Vagina (tissue), 2 donors: ENCODE results near the gene TMA16. TPM values are rescaled to one million over a fixed set of nuclear protein-coding genes. Genes with fewer than 3 reads are reported as not detected.

ENCODE experiments used
- DNase-seq, 2 donors: peaks; one replicate each; pipeline ENCODE4 v3.0.0-alpha.2; 2017; ENCODE audit errors: extremely low spot score in 2 of 2
- H3K27ac ChIP-seq: fragments of 200-600 bp; sonication (generic); one replicate; pipeline ENCODE4 v1.5.1; 2019
- H3K27me3 ChIP-seq: fragments of 200-600 bp; sonication (generic); one replicate; pipeline ENCODE4 v1.5.1; 2019
- H3K36me3 ChIP-seq, 2 donors: fragments of 200-600 bp; sonication (generic); one replicate each; pipeline ENCODE4 v1.5.1; 2017 to 2019
- H3K4me1 ChIP-seq: fragments of 200-600 bp; sonication (generic); one replicate; pipeline ENCODE4 v1.5.1; 2019
- H3K4me3 ChIP-seq, 2 donors: fragments of 200-600 bp; sonication (generic); 1 replicate in 1 of 2; 2 replicates in 1 of 2; pipeline ENCODE4 v1.5.1; 2016 to 2019
- H3K9me3 ChIP-seq: fragments of 200-600 bp; sonication (generic); one replicate; pipeline ENCODE4 v1.5.1; 2019
- CTCF ChIP-seq, 3 experiments: fragments of 450-650 bp in 2 of 3; fragments of 200-600 bp in 1 of 3; sonication (generic) in 1 of 3; IDR thresholded peaks; one replicate each; pipeline ENCODE4 v1.5.1; 2017 to 2019; ENCODE audit warnings: antibody characterized with exemption in 3 of 3, mild to moderate bottlenecking in 2 of 3, moderate library complexity in 2 of 3
- POLR2A ChIP-seq, 2 donors: fragments of 450-650 bp; IDR thresholded peaks; one replicate each; pipeline ENCODE4 v1.6.1; 2017; ENCODE audit warnings: antibody characterized with exemption in 2 of 2, mild to moderate bottlenecking in 2 of 2, moderate library complexity in 2 of 2
- POLR2AphosphoS5 ChIP-seq, 2 donors: sonication (generic); formaldehyde crosslinking; IDR thresholded peaks; one replicate each; pipeline ENCODE4 v1.9.0; 2017; ENCODE audit warnings: antibody characterized with exemption in 2 of 2, mild to moderate bottlenecking in 2 of 2, low read depth in 1 of 2; ENCODE audit not compliant: insufficient read depth in 1 of 2
- intact Hi-C: fragments of 100-400 bp; cut with DNase I; formaldehyde crosslinking; loops from one replicate; pipeline ENCODE4 v1.15.1; 2023
- total RNA-seq: library from RNA; depleted of rRNA; stranded (reverse); fragments of >200 nt; gene quantifications from one replicate; pipeline ENCODE4 v1.2.3, GENCODE V29; 2016

The TMA16 gene
- total RNA-seq, 1 donor from 2014 or later, result 35.8 TPM

GRCh38 chr4:163562496-163562895 lies 68.0 kb downstream of the TMA16 start:
- no peak overlapping the region for H3K4me3 ChIP-seq
- no peaks in the 10 kb centered on the region for H3K9me3 ChIP-seq
- TF ChIP-seq POLR2A (IDR thresholded peaks at IDR 0.05) (no peak), POLR2AphosphoS5 (IDR thresholded peaks at IDR 0.05; ENCODE audit: insufficient read depth in 1 of 2, low read depth in 1 of 2) (no peak), CTCF (IDR thresholded peaks at IDR 0.05) (no peak)
- H3K27ac ChIP-seq, result no peak overlapping the region
- H3K36me3 ChIP-seq, result no peaks in the 10 kb centered on the region
- no peaks in the 10 kb centered on the region for H3K27me3 ChIP-seq
- H3K4me1 ChIP-seq, result no peaks in the 10 kb centered on the region
- no peak for DNase-seq
- intact Hi-C loops, result no loop called here

DNA sequence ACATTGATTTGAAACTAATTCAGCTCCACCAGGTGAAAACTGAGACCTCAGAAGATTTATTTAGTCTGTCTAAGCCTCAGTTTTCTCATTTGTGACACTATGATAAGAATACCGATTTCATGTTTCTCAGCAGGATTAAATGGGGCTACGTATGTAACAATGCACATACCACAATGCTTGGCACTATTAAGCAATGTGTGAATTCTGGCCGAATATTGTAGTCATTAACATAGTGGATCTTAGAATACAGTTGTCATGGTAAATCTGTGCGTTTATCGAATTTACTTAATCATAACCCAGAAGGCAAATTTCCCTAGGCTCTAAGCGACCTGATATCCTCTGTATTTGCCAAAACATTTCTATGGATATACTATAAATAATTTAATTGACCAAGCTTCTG lies 69.1 kb downstream of the TMA16 start:
- Histone ChIP-seq H3K9me3 (no peaks in the 10 kb centered on the region), H3K27ac (no peak overlapping the region), H3K4me1 (no peaks in the 10 kb centered on the region), H3K4me3 (no peak overlapping the region), H3K36me3 (no peaks in the 10 kb centered on the region), H3K27me3 (no peaks in the 10 kb centered on the region)
- intact Hi-C loops, result no loop called here
- TF ChIP-seq POLR2AphosphoS5 (IDR thresholded peaks at IDR 0.05; ENCODE audit: insufficient read depth in 1 of 2, low read depth in 1 of 2) (no peak), POLR2A (IDR thresholded peaks at IDR 0.05) (no peak), CTCF (IDR thresholded peaks at IDR 0.05) (no peak)
- DNase-seq, result no peak

DNA sequence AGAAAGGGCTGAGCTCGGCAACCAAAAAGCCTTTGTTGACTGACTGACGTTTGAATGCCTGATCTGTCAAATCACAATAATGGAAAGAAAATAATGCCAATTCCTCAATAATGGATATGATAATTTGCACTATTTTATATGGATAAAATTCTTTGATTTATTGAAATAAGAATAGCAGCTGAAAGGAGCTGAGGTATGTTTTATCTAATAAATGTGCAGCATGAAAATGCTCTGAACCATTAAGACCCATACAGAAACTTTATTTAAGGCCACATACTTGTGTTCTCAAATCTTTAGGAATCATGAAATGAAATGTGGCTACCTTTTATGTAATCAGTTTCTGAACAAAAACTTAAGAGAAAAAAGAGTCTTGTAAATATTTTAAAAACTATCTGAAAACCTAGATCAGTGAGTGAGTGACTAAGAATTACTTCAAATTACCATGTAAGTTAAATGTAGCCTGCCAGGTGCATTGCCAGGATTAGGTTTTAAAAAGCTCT lies 69.8 kb downstream of the TMA16 start:
- Histone ChIP-seq H3K27ac (no peak overlapping the region), H3K36me3 (no peaks in the 10 kb centered on the region), H3K27me3 (no peaks in the 10 kb centered on the region), H3K4me1 (no peaks in the 10 kb centered on the region), H3K4me3 (no peak overlapping the region), H3K9me3 (no peaks in the 10 kb centered on the region)
- no peak for TF ChIP-seq POLR2AphosphoS5 (IDR thresholded peaks at IDR 0.05; ENCODE audit: insufficient read depth in 1 of 2, low read depth in 1 of 2)
- no peak for TF ChIP-seq CTCF (IDR thresholded peaks at IDR 0.05)
- no peak for TF ChIP-seq POLR2A (IDR thresholded peaks at IDR 0.05)
- no peak for DNase-seq
- intact Hi-C loops, result no loop called here

- Histone ChIP-seq H3K9me3 (no peaks in the 10 kb centered on the region), H3K4me1 (no peaks in the 10 kb centered on the region), H3K36me3 (no peaks in the 10 kb centered on the region), H3K27ac (no peak overlapping the region), H3K4me3 (no peak overlapping the region), H3K27me3 (no peaks in the 10 kb centered on the region)
- intact Hi-C loops, result no loop called here
- no peak for TF ChIP-seq POLR2AphosphoS5 (IDR thresholded peaks at IDR 0.05; ENCODE audit: insufficient read depth in 1 of 2, low read depth in 1 of 2)
- no peak for TF ChIP-seq POLR2A (IDR thresholded peaks at IDR 0.05)
- no peak for TF ChIP-seq CTCF (IDR thresholded peaks at IDR 0.05)
- DNase-seq, result no peak
Measured at GRCh38 chr4:163565226-163566135, 71.0 kb downstream of the TMA16 start.

DNA sequence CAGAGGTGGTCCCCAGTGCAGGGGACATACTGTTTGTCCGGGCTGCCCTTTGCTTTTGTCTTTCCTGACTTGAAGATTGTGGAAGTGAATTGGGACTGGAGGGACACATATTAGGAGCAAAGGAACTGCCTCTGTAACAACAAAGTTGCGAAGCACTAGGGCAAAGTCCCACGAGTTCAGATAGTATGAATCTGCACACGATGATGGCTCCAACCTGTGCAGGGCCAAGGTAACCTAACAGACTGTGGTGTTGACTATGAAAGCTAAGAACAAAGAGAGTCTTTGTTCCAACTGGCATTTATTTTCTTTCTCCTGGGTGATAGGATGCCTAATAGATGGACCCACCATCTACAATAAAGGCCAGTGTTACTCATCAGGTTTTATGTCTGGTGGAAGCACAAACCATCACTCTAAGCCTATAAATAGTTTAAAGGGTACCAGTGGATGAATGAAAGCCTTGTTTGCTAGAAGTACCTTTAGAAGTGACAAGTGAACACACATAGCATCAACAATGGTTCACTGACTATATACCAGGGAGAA lies 71.8 kb downstream of the TMA16 start:
- Histone ChIP-seq H3K27me3 (no peaks in the 10 kb centered on the region), H3K36me3 (no peaks in the 10 kb centered on the region), H3K4me1 (no peaks in the 10 kb centered on the region), H3K9me3 (no peaks in the 10 kb centered on the region), H3K4me3 (no peak overlapping the region), H3K27ac (no peak overlapping the region)
- intact Hi-C loops, result no loop called here
- DNase-seq, result no peak
- TF ChIP-seq CTCF (IDR thresholded peaks at IDR 0.05) (no peak), POLR2AphosphoS5 (IDR thresholded peaks at IDR 0.05; ENCODE audit: insufficient read depth in 1 of 2, low read depth in 1 of 2) (no peak)
